GM11168 (cell line): Measurements from ENCODE around the gene IGF2R.

Experiments used
- in situ Hi-C: fragments of 300-500 bp; cut with MboI; formaldehyde crosslinking; loops from one replicate; pipeline ENCODE4 v1.12.0; 2022; ENCODE audit warnings: low sequenced_read_pairs; ENCODE audit not compliant: unreplicated experiment

Gene IGF2R

DNA sequence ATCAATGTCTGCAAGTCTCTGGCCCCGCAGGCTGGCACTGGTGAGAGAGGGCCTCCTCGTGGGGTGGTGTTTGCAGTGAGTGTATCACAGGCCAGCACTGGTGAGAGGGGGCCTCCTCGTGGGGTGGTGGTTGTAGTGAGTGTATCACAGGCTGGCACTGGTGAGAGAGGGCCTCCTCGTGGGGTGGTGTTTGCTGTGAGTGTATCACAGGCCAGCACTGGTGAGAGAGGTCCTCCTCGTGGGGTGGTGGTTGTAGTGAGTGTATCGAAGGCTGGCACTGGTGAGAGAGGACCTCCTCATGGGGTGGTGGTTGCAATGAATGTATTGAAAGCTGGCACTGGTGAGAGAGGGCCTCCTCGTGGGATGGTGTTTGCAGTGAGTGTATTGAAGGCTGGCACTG lies 99.5 kb downstream of the IGF2R start:
- in situ Hi-C loops, result no loop called here

DNA sequence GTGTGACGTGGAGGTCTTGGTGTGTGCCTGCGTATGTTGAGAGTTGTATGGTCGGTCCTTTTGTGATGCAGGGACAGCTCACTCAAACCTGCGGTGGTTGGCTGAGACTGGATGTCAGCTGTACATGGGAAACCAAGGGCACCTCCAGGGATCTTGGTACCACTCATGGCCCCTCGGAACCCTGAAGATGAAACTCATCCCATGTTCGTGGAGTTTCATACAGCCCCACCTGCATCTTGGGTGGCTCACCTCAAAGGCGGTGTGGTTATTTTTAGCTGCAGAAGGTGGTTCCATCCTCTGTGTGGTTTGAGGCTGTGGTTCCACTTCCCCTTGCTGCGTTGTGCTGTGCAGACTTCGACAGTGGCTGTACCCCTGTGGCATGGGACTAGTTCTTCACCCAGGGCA lies 100.2 kb downstream of the IGF2R start:
- in situ Hi-C loops, result no loop called here

DNA sequence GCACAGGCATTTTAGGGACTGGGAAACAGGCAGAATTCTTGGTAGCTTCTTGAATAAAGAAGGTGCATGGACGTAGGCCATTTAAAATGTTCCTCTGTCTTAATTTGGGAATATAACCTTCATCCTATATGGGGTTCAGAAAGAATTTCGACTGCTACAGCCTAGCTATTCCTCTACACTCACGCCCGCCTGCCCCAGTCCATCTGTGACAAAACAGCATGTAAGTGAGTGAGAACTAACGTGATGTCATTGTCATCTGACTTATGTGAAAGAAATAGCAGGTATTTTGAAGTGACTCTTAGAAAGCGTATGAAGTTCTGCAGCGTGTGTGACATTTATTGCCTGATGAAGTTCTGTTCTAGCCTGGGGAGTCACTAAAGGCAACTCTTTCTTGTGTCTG lies 100.6 kb downstream of the IGF2R start:
- in situ Hi-C loops, result no loop called here

DNA sequence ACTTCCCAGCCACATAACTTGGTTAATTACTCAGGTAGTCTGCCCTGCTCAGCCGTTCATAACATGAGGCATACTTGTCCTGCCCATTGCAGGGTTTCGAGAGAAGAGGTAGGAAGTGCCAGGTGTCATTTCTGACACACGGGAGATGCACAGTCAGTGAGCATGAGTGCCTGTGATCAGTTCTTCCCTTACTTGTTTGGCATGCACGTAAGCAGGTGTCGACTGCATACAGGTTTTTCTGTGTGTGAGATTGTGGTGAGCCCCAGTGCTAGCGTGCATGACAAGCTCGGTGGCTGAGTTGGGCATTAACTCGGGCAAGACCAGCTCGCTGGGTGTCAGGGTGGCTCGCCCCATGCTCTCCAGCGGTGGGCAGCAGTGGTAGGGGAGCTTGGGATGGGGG lies 101.5 kb downstream of the IGF2R start:
- in situ Hi-C loops, result no loop called here

DNA sequence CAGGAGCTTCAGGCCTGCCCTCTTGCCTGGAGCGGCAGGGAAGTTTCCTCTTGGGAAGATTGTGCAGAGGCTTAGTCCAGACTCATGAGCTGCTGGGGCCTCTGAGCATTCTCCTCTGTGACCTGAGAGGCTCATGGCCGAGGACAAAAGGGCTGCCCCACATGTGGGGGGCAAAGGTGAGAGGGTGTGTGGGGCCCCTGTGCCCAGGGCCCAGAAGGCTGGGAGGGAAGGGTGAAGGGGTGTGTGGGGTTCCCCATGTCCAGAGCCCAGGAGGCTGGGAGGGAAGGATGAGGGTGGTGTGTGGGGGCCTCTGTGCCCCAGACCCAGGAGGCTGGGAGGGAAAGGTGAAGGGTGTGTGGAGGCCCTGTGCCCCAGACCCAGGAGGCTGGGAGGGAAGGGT lies 101.9 kb downstream of the IGF2R start:
- in situ Hi-C loops, result no loop called here

DNA sequence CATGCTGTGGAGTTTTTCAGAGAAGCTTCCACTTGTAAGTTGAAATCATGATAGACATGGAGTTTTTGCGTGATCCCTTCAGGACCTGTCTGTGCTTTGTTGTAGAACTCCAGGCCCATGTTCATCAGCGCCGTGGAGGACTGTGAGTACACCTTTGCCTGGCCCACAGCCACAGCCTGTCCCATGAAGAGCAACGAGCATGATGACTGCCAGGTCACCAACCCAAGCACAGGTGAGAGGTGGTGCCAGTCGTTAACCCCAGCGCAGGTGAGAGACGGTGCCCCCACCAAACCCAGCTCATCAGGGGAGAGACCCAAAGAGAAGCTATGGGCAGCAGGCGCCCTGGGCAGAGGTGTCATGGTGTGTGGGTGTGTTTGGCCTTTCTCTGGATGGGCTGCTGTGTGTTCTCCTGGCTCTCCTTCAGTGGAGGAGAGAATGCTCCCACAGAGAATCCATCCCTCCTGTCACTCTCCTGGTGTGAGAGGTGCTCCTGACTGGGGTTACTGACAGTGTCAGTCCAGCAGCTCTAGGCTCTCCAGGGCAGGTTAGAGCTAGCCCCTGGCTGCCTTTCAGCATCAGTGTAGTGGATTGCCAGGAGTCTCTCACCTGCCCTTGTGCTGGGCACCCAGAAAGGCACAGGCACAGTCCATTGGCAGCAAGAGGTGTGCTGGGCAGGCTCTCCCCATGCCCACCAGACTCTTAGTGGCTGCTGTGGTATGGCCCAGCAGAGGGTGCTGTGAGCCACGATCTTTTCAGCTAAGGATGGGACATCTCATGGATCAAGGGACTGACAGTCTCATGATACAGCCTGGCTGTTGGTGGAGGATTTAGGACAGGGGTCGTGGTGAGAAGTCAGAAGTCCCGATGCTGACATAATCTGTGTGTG lies 103.2 kb downstream of the IGF2R start:
- in situ Hi-C loops, result no loop called here

DNA sequence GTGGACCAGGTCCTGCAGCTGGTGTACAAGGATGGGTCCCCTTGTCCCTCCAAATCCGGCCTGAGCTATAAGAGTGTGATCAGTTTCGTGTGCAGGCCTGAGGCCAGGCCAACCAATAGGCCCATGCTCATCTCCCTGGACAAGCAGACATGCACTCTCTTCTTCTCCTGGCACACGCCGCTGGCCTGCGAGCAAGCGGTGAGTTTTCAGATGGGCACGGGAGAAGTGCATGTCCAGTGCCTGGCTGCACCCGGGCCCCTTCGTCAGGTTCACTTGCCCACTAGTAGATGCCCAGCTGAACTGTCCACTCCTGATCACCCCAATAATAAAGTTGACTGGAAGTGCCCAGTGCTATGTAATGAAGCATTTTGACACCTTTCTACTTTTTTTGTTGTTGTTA lies 104.4 kb downstream of the IGF2R start:
- in situ Hi-C loops, result no loop called here

DNA sequence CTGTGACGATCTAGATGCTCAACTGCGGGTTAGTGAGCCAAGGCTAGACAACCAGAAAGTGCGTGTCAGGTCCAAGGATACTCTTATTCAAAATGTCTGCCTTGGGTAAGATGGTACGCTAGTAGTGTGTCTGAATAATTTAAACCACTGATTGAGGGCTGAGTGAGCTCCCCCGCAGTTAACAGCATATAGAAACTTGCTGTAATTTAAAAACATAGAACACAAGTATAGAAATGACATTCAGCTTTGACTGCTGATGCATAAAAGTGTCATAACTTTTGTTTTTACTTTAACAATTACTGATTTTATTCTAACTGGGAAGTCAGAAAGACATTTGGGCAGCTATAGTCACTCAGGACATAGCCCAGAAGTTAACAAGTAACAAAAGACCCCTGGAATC lies 107.1 kb downstream of the IGF2R start:
- in situ Hi-C loops, result no loop called here

DNA sequence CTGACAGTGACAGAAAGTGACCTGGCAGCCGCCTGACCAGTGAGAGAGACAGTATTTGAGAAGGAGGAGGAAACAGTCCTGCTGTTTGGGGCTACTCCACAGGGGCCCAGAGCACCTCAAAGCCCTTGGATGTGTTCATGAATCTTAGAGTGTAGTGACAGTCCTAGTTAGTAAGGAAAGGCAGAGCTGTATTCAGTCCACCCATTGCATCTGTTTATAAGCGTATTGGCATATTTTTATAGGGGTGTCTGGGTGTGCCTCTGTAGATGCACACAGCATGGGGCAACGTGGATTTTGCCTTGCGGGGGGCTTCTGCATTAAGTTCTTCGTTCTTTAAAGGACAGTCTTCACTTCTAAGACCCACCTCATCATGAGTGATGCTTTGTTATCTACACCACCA lies 108.1 kb downstream of the IGF2R start:
- in situ Hi-C loops, result no loop called here

DNA sequence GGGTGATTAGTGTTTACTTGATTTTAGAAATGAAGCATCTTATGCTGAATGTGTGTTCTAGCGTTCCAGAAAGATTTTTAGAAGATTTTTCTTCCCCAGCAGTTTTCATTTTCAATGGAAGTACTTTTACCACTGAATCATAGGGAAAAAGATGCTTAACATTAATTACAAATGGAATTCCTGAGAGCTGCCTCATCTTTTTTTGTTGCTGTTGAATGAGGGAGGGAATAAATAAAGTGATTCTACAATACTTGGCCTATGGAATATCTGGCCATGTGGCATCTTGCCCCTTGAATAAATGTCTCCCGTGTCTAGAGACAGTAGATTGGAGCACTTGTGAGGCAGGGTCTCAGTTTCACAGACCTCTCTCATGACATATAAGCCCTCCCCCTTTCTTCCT lies 108.6 kb downstream of the IGF2R start:
- in situ Hi-C loops, result no loop called here

DNA sequence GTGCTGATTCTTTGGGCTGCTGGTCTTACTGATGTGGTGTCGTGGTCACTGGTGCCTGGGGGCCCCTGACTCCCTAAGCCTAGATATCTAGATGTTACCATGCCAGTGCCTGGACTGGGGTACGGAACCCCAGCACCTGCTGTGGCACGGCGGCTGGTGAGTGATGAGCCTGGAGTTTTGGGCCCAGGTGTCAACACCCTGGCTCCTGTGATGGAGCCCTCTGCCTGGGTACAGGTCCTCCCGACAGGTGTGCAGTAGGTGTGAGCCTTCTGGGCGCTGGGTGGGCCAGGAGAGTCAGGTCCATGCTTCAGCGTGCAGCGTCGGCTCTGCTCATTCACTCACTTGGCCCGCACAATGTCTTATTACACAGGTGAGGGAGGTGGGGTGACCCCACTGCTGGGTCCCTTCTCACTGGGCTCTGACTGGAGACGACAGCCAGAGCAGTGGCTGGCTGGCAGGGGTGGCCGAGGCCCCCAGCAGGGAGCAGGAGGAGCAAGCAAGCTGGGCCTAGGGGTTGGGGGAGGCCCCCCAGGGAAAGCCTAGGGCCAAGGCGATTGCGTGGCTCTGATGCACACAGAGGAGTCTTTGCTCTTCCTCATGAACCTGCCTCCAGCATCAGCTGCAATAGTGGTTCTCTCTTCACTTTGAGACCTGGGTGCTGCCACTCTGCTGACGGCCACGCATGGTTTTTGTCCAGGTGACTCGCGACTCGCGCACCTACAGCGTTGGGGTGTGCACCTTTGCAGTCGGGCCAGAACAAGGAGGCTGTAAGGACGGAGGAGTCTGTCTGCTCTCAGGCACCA lies 110.2 kb downstream of the IGF2R start:
- in situ Hi-C loops, result no loop called here

DNA sequence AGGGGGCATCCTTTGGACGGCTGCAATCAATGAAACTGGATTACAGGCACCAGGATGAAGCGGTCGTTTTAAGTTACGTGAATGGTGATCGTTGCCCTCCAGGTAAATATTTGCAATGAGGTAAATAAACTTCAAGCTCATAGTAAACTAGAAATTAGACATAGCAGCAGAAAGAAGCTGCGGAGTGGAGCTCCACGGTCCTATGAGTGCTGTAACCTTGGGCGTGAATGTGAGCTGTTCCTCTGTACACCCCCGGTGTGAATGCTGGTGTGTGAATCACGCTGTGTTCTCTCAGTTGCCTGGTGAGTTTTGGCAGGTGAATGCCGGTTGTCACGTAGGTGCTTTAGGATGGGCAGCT lies 110.8 kb downstream of the IGF2R start:
- in situ Hi-C loops, result no loop called here

DNA sequence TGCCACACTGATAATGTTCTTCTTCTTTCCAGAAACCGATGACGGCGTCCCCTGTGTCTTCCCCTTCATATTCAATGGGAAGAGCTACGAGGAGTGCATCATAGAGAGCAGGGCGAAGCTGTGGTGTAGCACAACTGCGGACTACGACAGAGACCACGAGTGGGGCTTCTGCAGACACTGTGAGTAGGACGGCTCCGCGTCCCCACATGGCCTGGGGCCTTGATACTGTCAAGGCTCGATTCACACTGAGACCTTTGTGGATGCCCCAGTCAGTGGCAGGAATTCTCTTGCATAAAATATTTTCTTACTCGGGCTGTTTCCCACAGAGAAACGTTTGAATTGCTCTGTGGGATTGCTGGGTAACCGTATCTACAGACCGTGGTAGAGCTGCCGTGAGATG lies 111.2 kb downstream of the IGF2R start:
- in situ Hi-C loops, result no loop called here

DNA sequence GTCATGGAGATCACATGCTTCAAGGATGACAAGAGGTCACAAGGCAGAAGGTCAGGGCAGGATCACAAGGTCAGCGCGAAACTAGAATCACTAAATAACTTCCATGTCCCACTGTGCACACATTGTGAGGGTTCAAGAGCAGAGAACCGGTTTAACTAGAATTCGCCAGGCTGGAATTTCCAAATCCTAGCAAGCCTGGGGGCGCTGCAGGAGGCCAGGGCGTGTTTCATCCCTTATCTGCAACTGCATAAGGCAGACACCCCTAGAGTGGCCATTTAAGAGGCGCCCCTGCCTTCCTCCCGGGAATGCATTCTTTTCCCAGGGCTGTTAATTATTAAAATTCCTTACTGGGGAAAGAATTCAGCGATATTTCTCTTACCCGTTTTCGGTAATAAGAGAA lies 112.5 kb downstream of the IGF2R start:
- in situ Hi-C loops, result no loop called here

DNA sequence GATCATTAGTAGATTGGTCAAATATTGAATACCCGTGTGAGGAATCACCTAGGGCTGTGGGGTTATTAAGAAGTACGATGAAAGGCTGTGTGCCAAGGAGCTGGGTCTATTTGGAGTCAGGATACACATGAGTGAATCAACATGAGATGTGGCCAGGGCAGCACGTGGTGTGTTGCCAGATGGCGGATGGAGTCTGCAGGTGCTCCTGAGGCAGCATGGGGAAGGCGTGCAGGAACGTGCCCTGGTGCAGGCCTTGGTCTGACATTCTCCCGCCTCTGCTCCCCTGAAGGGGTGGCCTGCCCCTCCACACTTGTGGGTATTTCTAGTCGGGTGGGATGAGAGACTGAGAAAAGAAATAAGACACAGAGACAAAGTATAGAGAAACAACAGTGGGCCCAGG lies 113.7 kb downstream of the IGF2R start:
- in situ Hi-C loops, result no loop called here

DNA sequence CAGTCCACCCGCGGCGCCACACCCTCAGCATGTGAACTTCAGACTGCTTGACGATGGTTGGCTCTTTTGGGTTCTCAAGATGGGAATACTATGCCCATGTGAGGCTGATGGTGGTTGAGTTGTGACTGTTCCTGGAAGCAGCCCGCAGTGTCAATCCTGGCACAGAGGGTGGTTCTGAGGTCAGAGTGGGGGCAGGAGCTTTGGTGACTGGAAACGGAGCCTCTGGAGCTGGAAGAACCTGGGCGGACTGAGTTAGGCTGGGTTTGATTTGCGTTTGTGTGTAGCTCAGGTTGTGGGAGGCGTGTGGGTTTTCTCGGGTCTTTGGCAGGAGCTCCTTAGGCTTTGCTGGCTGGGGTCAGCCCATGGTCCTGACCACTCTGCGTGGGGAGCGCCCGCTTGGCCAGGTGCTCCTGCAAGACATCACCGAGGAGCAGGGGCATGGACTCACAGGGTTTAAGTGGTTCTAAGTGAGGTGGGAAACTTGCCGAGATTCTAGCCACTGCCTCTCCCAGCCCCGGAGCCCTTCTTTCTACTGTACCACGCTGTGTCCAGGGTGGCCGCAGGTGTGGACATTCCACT lies 115.4 kb downstream of the IGF2R start:
- in situ Hi-C loops, result no loop called here

DNA sequence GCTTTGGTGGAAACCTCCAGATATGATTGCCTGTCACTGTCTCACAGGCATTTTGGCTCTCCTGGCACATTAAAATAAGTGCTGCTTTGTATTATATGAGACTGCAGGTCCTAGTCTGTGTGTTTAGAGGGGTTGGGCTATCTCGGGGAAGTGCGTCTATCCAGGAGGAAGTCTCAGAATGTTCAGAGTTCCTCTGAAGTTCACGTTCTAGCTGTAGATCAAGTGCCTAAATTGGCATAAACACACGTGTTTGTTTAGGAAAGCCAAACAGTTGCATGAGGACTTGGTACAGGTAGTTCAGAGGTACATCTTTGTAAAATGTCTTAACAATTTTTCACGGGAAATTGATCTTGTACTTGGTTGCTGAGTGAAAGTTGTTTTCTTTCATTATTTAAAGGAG lies 116.3 kb downstream of the IGF2R start:
- in situ Hi-C loops, result no loop called here

DNA sequence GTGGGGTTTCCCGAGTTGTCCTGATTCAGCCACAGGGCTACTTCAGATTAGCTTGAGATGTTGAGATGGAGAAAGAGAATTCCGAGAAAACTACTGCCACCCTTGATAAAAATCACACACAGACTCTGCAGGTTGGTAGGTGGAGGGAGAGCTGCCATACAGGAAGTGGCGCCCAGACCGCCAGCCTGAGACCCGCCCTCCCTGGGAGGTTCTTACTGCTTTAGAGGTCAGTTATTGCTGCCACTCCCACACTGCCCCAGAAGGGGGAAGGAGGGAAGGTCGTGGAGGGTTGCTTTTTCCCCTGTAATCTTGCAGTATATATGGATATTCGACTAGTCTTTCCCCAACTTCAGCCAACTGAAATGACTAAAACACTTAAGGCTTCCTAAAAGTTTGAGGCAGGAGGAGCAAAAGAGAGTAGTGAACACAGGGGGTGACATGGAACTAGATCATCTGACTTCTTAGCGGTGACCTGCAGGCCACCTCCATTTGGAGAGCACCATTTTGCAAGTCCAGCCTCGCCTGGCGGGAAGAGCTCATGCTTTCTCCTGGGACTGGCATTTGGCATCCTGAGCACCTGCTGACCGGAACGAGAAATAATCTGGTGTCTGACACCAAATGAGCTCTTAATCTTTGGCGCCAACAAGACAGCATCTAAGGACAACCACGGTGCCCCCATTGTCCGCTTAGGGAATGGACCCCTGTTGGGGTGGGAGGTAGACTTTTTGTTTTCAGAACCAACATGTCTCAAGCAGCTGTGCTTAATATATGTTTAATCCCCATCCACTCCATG lies 117.0 kb downstream of the IGF2R start:
- in situ Hi-C loops, result no loop called here

DNA sequence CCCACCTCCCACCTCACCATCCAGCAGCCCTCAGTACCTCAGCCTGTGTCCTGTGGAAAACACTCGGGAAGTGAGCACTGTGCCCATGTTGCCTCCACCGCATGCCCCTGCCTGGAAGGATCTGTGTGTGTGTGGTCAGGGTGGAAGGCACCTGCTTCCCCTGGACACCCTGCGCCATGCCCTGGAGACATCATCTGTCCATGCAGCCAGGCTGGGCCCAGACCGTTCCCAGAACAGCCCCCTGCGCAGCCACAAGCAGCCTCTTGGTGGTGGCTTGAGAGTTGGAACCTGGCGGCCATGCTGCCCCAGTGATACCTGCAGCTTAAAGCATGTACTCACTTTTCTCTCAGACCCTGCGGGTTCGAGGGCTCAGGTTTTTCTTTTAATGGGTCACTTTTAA lies 117.9 kb downstream of the IGF2R start:
- in situ Hi-C loops, result no loop called here

DNA sequence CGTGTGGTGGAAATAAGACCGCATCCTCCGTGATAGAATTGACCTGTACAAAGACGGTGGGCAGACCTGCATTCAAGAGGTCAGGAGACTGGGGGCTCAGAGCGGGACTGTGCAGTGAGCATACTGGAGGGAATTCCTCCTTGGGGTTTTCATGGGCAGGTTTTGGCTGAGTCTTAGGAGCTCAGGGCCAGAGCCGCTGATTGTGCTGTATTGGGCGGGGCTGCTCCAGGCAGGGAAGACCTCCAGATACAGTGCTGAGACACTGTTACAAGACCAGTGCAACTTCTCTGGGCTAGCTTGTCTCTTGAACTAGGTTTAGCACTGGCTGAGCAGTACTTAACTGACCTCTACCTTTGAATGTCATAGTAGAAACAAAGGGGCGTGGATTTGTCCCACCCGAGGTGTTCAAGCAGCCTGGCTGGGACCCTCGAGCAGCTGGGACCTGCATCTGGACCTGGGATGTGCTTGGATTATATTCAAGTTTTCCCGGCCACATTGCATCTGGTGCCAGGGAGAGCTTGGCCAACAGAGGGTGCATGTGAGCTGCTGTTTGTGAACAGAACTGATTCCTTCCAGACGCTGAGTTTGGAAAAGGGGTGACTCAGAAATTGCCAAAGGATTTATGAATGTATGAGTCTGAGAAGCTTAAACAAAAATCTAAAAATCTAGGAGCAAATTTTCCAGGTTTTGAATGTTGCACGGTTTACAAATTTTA lies 119.3 kb downstream of the IGF2R start:
- in situ Hi-C loops, result no loop called here
